K562 (cell line): ENCODE measurements around the gene ORC2. TPM values are rescaled to one million over a fixed set of nuclear protein-coding genes. Genes with fewer than 3 reads are reported as not detected.
A peak's percentile ranks its signal among the peaks of the same experiment; 100 is the strongest.

Source experiments
- LCOR ChIP-seq: sonication (generic); formaldehyde crosslinking; IDR thresholded peaks from 2 replicates; pipeline ENCODE4 v1.8.0; 2022; ENCODE audit warnings: mild to moderate bottlenecking, missing genetic modification reagents
- MCM2 ChIP-seq: fragments of 450-650 bp; IDR thresholded peaks from 2 replicates; pipeline ENCODE4 v1.6.1; 2017; ENCODE audit warnings: low read depth, mild to moderate bottlenecking
- MTA1 ChIP-seq: fragments of 450-650 bp; IDR thresholded peaks from 2 replicates; pipeline ENCODE4 v1.6.1; 2017; ENCODE audit warnings: borderline replicate concordance
- POLR2A ChIP-seq: fragments of 450-650 bp; conservative IDR thresholded peaks from 2 replicates; pipeline ENCODE4 v1.6.1; 2016
- SMAD1 ChIP-seq: fragments of 150-350 bp; IDR thresholded peaks from 2 replicates; pipeline ENCODE4 v1.6.1; 2014; ENCODE audit warnings: low read length, low read depth; ENCODE audit not compliant: partially characterized antibody
- TCF3 ChIP-seq: sonication (generic); formaldehyde crosslinking; IDR thresholded peaks from 2 replicates; pipeline ENCODE4 v1.4.0; 2020; ENCODE audit warnings: mild to moderate bottlenecking, missing genetic modification reagents
- polyA plus RNA-seq, 8 experiments: library from polyadenylated mRNA; depleted of rRNA in 4 of 8; stranded (reverse) in 5 of 8; unstranded in 3 of 8; fragments of >200 nt; fragmentation: Nextera tagmentation in 2 of 8; fragmentation: Illumina TruSeq in 1 of 8; extraction: Ambion mirVana in 2 of 8; extraction: Trizol in 1 of 8; gene quantifications; 2 replicates each; pipeline versions ENCODE4 v1.2.1 to v1.2.3, GENCODE V29; 2011 to 2014; ENCODE audit warnings: inconsistent platforms in 1 of 8, missing spikeins in 1 of 8
- total RNA-seq, 7 experiments: library from RNA; depleted of rRNA in 6 of 7; stranded (reverse); fragments of >200 nt in 6 of 7; fragmentation: Illumina TruSeq in 2 of 7; extraction: Trizol in 2 of 7; gene quantifications; 2 replicates each; pipeline versions ENCODE4 v1.2.1 to v1.2.3, GENCODE V29; 2011 to 2021; ENCODE audit warnings: low replicate concordance in 1 of 7
- TF ChIP-seq, protein P1 (sequence below): fragments of 450-650 bp; IDR thresholded peaks from 2 replicates; pipeline ENCODE4 v1.6.1; 2017; ENCODE audit warnings: antibody characterized with exemption, mild to moderate bottlenecking
- TF ChIP-seq, protein P2 (sequence below), 2 experiments: fragments of 450-650 bp; formaldehyde crosslinking in 1 of 2; IDR thresholded peaks; 2 replicates each; pipeline versions ENCODE4 v1.4.0 to v1.6.1; 2014 to 2020; ENCODE audit warnings: mild to moderate bottlenecking in 2 of 2, borderline replicate concordance in 1 of 2, low read depth in 1 of 2
- TF ChIP-seq, protein P3 (sequence below): fragments of 150-350 bp; IDR thresholded peaks from 2 replicates; pipeline ENCODE4 v1.6.1; 2014; ENCODE audit warnings: low read depth, mild to moderate bottlenecking, low read length, borderline replicate concordance
- TF ChIP-seq, protein P4 (sequence below): sonication (generic); formaldehyde crosslinking; IDR thresholded peaks from 2 replicates; pipeline ENCODE4 v1.8.0; 2022; ENCODE audit warnings: mild to moderate bottlenecking, missing genetic modification reagents

Gene ORC2
- total and polyA plus RNA-seq, 9 of the 15 experiments (the other 6 are each of a cell fraction or from before 2014, with no cell fraction given) = 5.6 to 41.1 (median 19.0) TPM

DNA sequence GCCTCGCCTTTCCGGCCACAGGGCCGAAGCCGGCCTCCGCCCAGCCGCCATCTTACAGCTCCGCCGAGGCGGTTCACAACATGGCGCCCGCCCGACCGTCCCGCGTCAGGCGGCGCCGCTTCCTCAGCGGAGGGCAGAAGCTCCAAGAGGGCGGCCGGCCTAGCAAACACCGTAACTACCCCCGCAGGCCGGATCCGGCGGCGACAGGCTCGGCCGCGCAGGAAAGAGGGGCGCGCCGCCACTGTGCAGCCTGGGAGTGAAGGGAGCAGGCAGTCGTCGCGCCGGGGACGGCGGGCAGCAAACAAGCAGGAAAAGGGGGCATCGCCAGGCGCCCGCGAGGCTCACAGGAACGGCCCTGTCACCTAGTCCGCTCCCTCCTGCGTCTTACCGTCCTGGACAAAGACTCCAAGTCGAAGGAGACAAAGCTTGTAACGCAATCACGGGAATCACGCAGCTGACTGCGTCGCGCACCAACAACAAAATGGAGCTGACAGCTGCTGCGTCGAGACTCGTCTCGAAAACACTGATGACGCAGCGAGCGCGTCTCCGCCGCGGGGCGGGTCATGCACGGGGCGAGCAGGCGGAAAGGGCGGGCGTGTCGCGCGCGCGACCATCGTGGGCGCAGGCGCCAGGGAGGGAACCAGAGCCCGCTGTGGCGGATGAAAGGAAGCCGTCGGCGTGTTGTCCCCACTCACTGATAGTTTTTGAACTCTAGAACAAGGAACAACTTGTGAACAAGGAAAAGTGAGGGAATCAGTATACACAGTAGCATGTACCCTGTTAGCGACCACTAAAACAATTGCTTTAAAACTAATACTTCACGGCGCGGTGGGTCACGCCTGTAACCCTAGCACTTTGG, 99.1 kb downstream of the ORC2 start, which contains the start of gene CLK1 (continued):
- TF ChIP-seq, protein P1, sequence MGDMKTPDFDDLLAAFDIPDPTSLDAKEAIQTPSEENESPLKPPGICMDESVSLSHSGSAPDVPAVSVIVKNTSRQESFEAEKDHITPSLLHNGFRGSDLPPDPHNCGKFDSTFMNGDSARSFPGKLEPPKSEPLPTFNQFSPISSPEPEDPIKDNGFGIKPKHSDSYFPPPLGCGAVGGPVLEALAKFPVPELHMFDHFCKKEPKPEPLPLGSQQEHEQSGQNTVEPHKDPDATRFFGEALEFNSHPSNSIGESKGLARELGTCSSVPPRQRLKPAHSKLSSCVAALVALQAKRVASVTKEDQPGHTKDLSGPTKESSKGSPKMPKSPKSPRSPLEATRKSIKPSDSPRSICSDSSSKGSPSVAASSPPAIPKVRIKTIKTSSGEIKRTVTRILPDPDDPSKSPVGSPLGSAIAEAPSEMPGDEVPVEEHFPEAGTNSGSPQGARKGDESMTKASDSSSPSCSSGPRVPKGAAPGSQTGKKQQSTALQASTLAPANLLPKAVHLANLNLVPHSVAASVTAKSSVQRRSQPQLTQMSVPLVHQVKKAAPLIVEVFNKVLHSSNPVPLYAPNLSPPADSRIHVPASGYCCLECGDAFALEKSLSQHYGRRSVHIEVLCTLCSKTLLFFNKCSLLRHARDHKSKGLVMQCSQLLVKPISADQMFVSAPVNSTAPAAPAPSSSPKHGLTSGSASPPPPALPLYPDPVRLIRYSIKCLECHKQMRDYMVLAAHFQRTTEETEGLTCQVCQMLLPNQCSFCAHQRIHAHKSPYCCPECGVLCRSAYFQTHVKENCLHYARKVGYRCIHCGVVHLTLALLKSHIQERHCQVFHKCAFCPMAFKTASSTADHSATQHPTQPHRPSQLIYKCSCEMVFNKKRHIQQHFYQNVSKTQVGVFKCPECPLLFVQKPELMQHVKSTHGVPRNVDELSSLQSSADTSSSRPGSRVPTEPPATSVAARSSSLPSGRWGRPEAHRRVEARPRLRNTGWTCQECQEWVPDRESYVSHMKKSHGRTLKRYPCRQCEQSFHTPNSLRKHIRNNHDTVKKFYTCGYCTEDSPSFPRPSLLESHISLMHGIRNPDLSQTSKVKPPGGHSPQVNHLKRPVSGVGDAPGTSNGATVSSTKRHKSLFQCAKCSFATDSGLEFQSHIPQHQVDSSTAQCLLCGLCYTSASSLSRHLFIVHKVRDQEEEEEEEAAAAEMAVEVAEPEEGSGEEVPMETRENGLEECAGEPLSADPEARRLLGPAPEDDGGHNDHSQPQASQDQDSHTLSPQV = peak; percentile 79
- TF ChIP-seq POLR2A = peak; percentile 97
- TF ChIP-seq MTA1 = 0 out of 2 replicates have a peak, but pooled peaks have one; percentile 50
- TF ChIP-seq, protein P2, sequence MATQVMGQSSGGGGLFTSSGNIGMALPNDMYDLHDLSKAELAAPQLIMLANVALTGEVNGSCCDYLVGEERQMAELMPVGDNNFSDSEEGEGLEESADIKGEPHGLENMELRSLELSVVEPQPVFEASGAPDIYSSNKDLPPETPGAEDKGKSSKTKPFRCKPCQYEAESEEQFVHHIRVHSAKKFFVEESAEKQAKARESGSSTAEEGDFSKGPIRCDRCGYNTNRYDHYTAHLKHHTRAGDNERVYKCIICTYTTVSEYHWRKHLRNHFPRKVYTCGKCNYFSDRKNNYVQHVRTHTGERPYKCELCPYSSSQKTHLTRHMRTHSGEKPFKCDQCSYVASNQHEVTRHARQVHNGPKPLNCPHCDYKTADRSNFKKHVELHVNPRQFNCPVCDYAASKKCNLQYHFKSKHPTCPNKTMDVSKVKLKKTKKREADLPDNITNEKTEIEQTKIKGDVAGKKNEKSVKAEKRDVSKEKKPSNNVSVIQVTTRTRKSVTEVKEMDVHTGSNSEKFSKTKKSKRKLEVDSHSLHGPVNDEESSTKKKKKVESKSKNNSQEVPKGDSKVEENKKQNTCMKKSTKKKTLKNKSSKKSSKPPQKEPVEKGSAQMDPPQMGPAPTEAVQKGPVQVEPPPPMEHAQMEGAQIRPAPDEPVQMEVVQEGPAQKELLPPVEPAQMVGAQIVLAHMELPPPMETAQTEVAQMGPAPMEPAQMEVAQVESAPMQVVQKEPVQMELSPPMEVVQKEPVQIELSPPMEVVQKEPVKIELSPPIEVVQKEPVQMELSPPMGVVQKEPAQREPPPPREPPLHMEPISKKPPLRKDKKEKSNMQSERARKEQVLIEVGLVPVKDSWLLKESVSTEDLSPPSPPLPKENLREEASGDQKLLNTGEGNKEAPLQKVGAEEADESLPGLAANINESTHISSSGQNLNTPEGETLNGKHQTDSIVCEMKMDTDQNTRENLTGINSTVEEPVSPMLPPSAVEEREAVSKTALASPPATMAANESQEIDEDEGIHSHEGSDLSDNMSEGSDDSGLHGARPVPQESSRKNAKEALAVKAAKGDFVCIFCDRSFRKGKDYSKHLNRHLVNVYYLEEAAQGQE (IDR thresholded peaks at IDR 0.05; ENCODE audit: borderline replicate concordance) = no peak
- TF ChIP-seq, protein P2 (CRISPR knock-in tag; IDR thresholded peaks at IDR 0.05; ENCODE audit: low read depth) = no peak
- TF ChIP-seq TCF3 (CRISPR knock-in tag) = peak; percentile 21
- peak; percentile 78 for TF ChIP-seq SMAD1
- TF ChIP-seq, protein P3, sequence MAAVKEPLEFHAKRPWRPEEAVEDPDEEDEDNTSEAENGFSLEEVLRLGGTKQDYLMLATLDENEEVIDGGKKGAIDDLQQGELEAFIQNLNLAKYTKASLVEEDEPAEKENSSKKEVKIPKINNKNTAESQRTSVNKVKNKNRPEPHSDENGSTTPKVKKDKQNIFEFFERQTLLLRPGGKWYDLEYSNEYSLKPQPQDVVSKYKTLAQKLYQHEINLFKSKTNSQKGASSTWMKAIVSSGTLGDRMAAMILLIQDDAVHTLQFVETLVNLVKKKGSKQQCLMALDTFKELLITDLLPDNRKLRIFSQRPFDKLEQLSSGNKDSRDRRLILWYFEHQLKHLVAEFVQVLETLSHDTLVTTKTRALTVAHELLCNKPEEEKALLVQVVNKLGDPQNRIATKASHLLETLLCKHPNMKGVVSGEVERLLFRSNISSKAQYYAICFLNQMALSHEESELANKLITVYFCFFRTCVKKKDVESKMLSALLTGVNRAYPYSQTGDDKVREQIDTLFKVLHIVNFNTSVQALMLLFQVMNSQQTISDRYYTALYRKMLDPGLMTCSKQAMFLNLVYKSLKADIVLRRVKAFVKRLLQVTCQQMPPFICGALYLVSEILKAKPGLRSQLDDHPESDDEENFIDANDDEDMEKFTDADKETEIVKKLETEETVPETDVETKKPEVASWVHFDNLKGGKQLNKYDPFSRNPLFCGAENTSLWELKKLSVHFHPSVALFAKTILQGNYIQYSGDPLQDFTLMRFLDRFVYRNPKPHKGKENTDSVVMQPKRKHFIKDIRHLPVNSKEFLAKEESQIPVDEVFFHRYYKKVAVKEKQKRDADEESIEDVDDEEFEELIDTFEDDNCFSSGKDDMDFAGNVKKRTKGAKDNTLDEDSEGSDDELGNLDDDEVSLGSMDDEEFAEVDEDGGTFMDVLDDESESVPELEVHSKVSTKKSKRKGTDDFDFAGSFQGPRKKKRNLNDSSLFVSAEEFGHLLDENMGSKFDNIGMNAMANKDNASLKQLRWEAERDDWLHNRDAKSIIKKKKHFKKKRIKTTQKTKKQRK = no peak
- TF ChIP-seq, protein P4, sequence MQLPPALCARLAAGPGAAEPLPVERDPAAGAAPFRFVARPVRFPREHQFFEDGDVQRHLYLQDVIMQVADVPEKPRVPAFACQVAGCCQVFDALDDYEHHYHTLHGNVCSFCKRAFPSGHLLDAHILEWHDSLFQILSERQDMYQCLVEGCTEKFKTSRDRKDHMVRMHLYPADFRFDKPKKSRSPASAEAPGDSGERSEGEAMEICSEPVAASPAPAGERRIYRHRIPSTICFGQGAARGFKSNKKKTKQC = peak; percentile 87
- peak; percentile 91 for TF ChIP-seq LCOR
- TF ChIP-seq MCM2 = no peak
